HUES6 (cell line): ENCODE results near the gene WIPF2.

ENCODE experiments used
- H3K27ac ChIP-seq: 2 replicates; pipeline ENCODE4 v1.7.0; 2013; ENCODE audit warnings: low read depth, mild to moderate bottlenecking, low read length, inconsistent platforms
- H3K27me3 ChIP-seq: 2 replicates; pipeline ENCODE4 v1.6.1; 2013; ENCODE audit warnings: low read length; ENCODE audit not compliant: control insufficient read depth, insufficient read depth
- H3K36me3 ChIP-seq: 2 replicates; pipeline ENCODE4 v1.6.1; 2013; ENCODE audit warnings: low read length; ENCODE audit not compliant: control insufficient read depth, insufficient read depth
- H3K4me1 ChIP-seq: 2 replicates; pipeline ENCODE4 v1.6.1; 2013; ENCODE audit warnings: low read length; ENCODE audit not compliant: control insufficient read depth, insufficient read depth
- H3K4me3 ChIP-seq: 2 replicates; pipeline ENCODE4 v1.5.1; 2013; ENCODE audit warnings: low read depth, low read length
- H3K9ac ChIP-seq: one replicate; pipeline ENCODE4 v1.6.1; 2013; ENCODE audit warnings: mild to moderate bottlenecking, low read length
- H3K9me3 ChIP-seq: 2 replicates; pipeline ENCODE4 v1.6.1; 2013; ENCODE audit warnings: low read depth, low read length; ENCODE audit not compliant: control insufficient read depth, insufficient read depth

The WIPF2 gene

GRCh38 chr17:40178660-40179059 is 40.4 kb upstream of the WIPF2 start:
- Histone ChIP-seq H3K27ac (no peak overlapping the region), H3K36me3 (peaks cover 16% of the 10 kb centered on the region), H3K27me3 (no peaks in the 10 kb centered on the region), H3K9ac (peak overlapping the region; percentile 11), H3K4me1 (peaks cover 25% of the 10 kb centered on the region), H3K4me3 (peak overlapping the region; percentile 66), H3K9me3 (no peaks in the 10 kb centered on the region)

- H3K4me3 ChIP-seq: no peak overlapping the region
Observed at GRCh38 chr17:40179923-40180659, 39.0 kb upstream of the WIPF2 start.

DNA sequence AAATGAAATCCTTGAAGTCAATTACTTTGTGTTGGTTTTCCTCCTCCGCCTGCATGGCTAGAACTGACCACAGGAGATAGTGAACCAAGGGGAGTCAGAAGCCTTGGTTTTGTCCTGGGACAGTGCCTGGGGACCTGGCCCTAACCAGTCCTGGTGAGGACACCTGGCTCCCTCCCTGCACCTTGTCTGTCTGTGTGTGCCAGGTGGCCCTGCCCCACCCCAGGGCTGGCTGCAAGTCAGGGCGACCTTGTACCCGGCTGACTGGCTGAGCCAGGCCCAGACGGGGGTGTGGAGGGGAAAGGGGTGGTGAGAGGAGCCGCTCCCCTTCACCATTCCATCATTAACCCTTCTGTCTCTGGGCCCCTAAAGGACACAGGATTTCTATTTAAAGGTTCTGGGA is 38.4 kb upstream of the WIPF2 start:
- H3K4me3 ChIP-seq: no peak overlapping the region
- no peak overlapping the region for H3K27ac ChIP-seq
- H3K27me3 ChIP-seq: no peaks in the 10 kb centered on the region
- no peak overlapping the region for H3K9ac ChIP-seq
- peaks cover 13% of the 10 kb centered on the region for H3K36me3 ChIP-seq
- no peaks in the 10 kb centered on the region for H3K9me3 ChIP-seq
- H3K4me1 ChIP-seq: peaks cover 25% of the 10 kb centered on the region

More at GRCh38 chr17:40179923-40180659, 39.0 kb upstream of the WIPF2 start:
- Histone ChIP-seq H3K9me3 (no peaks in the 10 kb centered on the region), H3K27me3 (no peaks in the 10 kb centered on the region), H3K4me1 (peaks cover 25% of the 10 kb centered on the region), H3K27ac (no peak overlapping the region), H3K9ac (no peak overlapping the region), H3K36me3 (peaks cover 13% of the 10 kb centered on the region)

GRCh38 chr17:40181205-40181604 is 37.9 kb upstream of the WIPF2 start:
- no peak overlapping the region for H3K9ac ChIP-seq

GRCh38 chr17:40182606-40183005 is 36.5 kb upstream of the WIPF2 start:
- H3K36me3 ChIP-seq: peaks cover 4% of the 10 kb centered on the region; the same call in 1 of the 2 replicates

More at GRCh38 chr17:40181205-40181604, 37.9 kb upstream of the WIPF2 start:
- H3K27ac ChIP-seq: no peak overlapping the region
- H3K36me3 ChIP-seq: peaks cover 13% of the 10 kb centered on the region
- no peak overlapping the region for H3K4me3 ChIP-seq
- H3K9me3 ChIP-seq: no peaks in the 10 kb centered on the region
- H3K4me1 ChIP-seq: peaks cover 25% of the 10 kb centered on the region
- H3K27me3 ChIP-seq: no peaks in the 10 kb centered on the region

DNA sequence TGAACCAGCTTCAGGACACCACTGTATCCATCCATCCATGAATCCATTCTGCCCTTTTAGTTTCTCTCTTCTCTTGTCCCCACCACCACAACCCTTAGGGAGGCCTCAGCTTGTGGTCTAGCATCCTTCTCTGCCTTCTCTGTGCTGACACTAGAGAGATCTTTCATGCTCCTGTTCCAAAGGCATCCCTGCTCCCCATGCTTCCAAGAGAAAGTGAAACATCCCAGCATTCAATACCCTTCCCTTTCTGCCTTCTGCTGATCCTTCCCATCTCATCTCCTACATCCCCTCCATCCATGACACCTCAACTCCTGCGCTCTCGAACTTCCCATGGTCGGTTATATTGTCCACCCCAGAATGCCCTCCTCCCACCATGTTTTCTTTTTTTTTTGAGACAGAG is 31.9 kb upstream of the WIPF2 start:
- Histone ChIP-seq H3K27ac (no peak overlapping the region), H3K4me3 (no peak overlapping the region), H3K36me3 (peaks cover 13% of the 10 kb centered on the region), H3K4me1 (peaks cover 10% of the 10 kb centered on the region), H3K9ac (no peak overlapping the region), H3K27me3 (no peaks in the 10 kb centered on the region), H3K9me3 (no peaks in the 10 kb centered on the region)

More at GRCh38 chr17:40182606-40183005, 36.5 kb upstream of the WIPF2 start:
- peaks cover 18% of the 10 kb centered on the region for H3K4me1 ChIP-seq
- H3K27me3 ChIP-seq: no peaks in the 10 kb centered on the region
- no peak overlapping the region for H3K9ac ChIP-seq
- H3K9me3 ChIP-seq: no peaks in the 10 kb centered on the region
- H3K27ac ChIP-seq: no peak overlapping the region
- H3K4me3 ChIP-seq: no peak overlapping the region

- Histone ChIP-seq H3K27ac (no peak overlapping the region), H3K9me3 (no peaks in the 10 kb centered on the region), H3K27me3 (no peaks in the 10 kb centered on the region)
Observed at GRCh38 chr17:40188694-40189093, 30.4 kb upstream of the WIPF2 start.

GRCh38 chr17:40190197-40191021 is 28.7 kb upstream of the WIPF2 start:
- peaks cover 17% of the 10 kb centered on the region for H3K36me3 ChIP-seq
- peaks cover 18% of the 10 kb centered on the region for H3K4me1 ChIP-seq
- H3K4me3 ChIP-seq: peak overlapping the region; percentile 77
- no peak overlapping the region for H3K9ac ChIP-seq
- no peak overlapping the region for H3K27ac ChIP-seq
- H3K27me3 ChIP-seq: no peaks in the 10 kb centered on the region
- H3K9me3 ChIP-seq: no peaks in the 10 kb centered on the region

More at GRCh38 chr17:40188694-40189093, 30.4 kb upstream of the WIPF2 start:
- Histone ChIP-seq H3K4me1 (peaks cover 11% of the 10 kb centered on the region), H3K36me3 (peaks cover 13% of the 10 kb centered on the region), H3K4me3 (no peak overlapping the region), H3K9ac (no peak overlapping the region)

- Histone ChIP-seq H3K9ac (peak overlapping the region; percentile 61), H3K4me3 (peak overlapping the region; percentile 77), H3K36me3 (peaks cover 17% of the 10 kb centered on the region), H3K27me3 (no peaks in the 10 kb centered on the region), H3K9me3 (no peaks in the 10 kb centered on the region), H3K27ac (no peak overlapping the region), H3K4me1 (peaks cover 18% of the 10 kb centered on the region)
Observed at GRCh38 chr17:40191237-40192208, 27.6 kb upstream of the WIPF2 start.

- Histone ChIP-seq H3K27ac (no peak overlapping the region), H3K4me1 (peaks cover 18% of the 10 kb centered on the region), H3K9me3 (no peaks in the 10 kb centered on the region), H3K36me3 (peaks cover 17% of the 10 kb centered on the region), H3K27me3 (no peaks in the 10 kb centered on the region), H3K4me3 (no peak overlapping the region), H3K9ac (no peak overlapping the region)
Observed at GRCh38 chr17:40192961-40193360, 26.1 kb upstream of the WIPF2 start.
